Ecto neural progenitor cell (in vitro differentiated cells): Measurements from ENCODE around the gene PLEKHB1.
A peak's percentile ranks its signal among the peaks of the same experiment; 100 is the strongest.

Experiments used
- DNase-seq: peaks from one replicate; pipeline ENCODE4 v3.0.0-alpha.2; 2018; ENCODE audit warnings: low spot score

PLEKHB1 gene

GRCh38 chr11:73645972-73646631 is at the start of gene PLEKHB1:
Gene PLEKHB1, plus strand, starts transcription at chr11:73646581. Its CDS starts 28 bp downstream, at chr11:73646609.
- DNase-seq = peak; percentile 95

GRCh38 chr11:73597336-73597955 is 48.9 kb upstream of the PLEKHB1 start:
- DNase-seq = no peak

- DNase-seq = peak; percentile 97
These were observed 48.2 kb upstream of the PLEKHB1 start, which contains the start of gene FAM168A for GRCh38 chr11:73597956-73598718. Gene FAM168A, minus strand, starts transcription at chr11:73598112. Its CDS starts 129,638 bp downstream, at chr11:73468474.

- no peak for DNase-seq
These were observed 47.5 kb upstream of the PLEKHB1 start for GRCh38 chr11:73598719-73599379.

- no peak for DNase-seq
These were observed 33.7 kb upstream of the PLEKHB1 start for GRCh38 chr11:73612601-73613140.

GRCh38 chr11:73614591-73614990 is 31.8 kb upstream of the PLEKHB1 start:
- no peak for DNase-seq

- no peak for DNase-seq
These were observed 23.3 kb upstream of the PLEKHB1 start for GRCh38 chr11:73622926-73623593.

GRCh38 chr11:73623686-73624085 is 22.7 kb upstream of the PLEKHB1 start:
- no peak for DNase-seq

GRCh38 chr11:73625696-73626318 is 20.6 kb upstream of the PLEKHB1 start:
- DNase-seq = peak; percentile 83

- DNase-seq = no peak
These were observed 16.5 kb upstream of the PLEKHB1 start for GRCh38 chr11:73629907-73630306.

GRCh38 chr11:73632996-73633395 is 13.4 kb upstream of the PLEKHB1 start:
- no peak for DNase-seq

GRCh38 chr11:73633999-73634398 is 12.4 kb upstream of the PLEKHB1 start:
- DNase-seq = no peak

GRCh38 chr11:73635721-73636120 is 10.7 kb upstream of the PLEKHB1 start:
- DNase-seq = no peak

GRCh38 chr11:73636249-73636648 is 10.1 kb upstream of the PLEKHB1 start:
- DNase-seq = no peak

- DNase-seq = no peak
These were observed 9.4 kb upstream of the PLEKHB1 start for GRCh38 chr11:73637012-73637411.

GRCh38 chr11:73640592-73640991 is 5.8 kb upstream of the PLEKHB1 start:
- no peak for DNase-seq

GRCh38 chr11:73641668-73642067 is 4.7 kb upstream of the PLEKHB1 start:
- no peak for DNase-seq

GRCh38 chr11:73645121-73645969 is 1.0 kb upstream of the PLEKHB1 start:
- DNase-seq = no peak

GRCh38 chr11:73647459-73648100 is 1.2 kb downstream of the PLEKHB1 start:
- DNase-seq = peak; percentile 93

GRCh38 chr11:73648121-73648520 is 1.7 kb downstream of the PLEKHB1 start:
- DNase-seq = no peak
